NCI-H524 (cell line): ENCODE results near the gene OR5T2.
"Not testable (repeated sequence)": the region's sequence is repeated elsewhere in the genome, so short reads cannot be mapped to it uniquely, and the experiment has no call there.

Experiments used
- DNase-seq, 2 experiments: peaks; one replicate each; lab custom pipeline; 2025; lab: John Stamatoyannopoulos, UW

Gene OR5T2

GRCh38 chr11:56234155-56234554 lies at the start of gene OR5T2:
OR5T2 (minus strand) TSS chr11:56234255; CDS start chr11:56233062, 1,193 bp downstream.
- no peak for DNase-seq

- DNase-seq: no peak
These were observed 39.8 kb upstream of the OR5T2 start, which contains the start of gene OR5T1 for GRCh38 chr11:56273854-56274253. OR5T1 (plus strand) TSS chr11:56274154; CDS start chr11:56275639, 1,485 bp downstream.

DNA sequence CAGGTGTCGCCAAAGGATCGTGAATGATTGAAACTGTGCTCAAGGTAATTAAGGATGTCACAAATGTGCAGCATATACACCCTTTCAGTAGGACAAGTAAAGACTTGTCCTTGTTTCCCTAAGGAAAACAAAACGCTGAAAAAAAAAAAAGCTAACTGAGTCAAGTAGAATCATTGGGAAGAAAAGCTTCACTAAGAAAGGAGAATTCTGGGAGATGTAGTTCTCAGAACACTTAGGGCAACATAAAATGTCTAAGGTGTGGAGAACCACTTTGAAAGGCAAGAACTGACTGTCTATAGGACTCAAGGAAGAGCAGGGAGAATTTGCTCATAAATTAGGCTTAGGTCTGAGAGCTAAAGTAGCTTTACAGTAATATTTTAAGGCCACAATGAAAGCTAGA lies 37.0 kb upstream of the OR5T2 start:
- DNase-seq: no peak

- DNase-seq: no peak
These were observed 17.9 kb upstream of the OR5T2 start, which contains the start of gene OR5T3 for GRCh38 chr11:56251954-56252353. OR5T3 (plus strand) TSS chr11:56252254; CDS start chr11:56252254, 0 bp downstream.

- not testable (repeated sequence) for DNase-seq
These were observed 14.3 kb downstream of the OR5T2 start for GRCh38 chr11:56219735-56220134.

GRCh38 chr11:56214537-56214936 lies 19.5 kb downstream of the OR5T2 start:
- no peak for DNase-seq

- DNase-seq: no peak
These were observed 26.3 kb downstream of the OR5T2 start for GRCh38 chr11:56207790-56208189.

- DNase-seq: no peak
These were observed 36.7 kb downstream of the OR5T2 start for GRCh38 chr11:56197367-56197766.

DNA sequence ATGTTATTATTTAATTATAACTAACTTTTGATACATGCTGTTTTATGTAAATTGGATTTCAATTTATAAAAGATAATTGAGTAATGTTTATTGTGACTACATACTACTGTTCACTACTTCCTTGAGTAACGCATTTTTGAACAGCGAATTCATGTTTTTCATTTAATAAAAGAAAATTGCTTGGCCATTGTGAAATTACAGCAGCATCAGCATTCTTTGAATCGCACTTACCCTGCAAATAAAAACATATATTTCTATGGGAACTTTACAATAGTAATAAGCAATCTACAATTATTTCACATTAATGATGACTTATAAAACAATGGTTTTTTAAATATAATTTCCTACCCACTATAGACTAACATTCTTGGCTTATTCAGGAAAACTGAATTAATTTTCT lies 37.4 kb downstream of the OR5T2 start:
- DNase-seq: no peak

GRCh38 chr11:56188602-56189001 lies 45.5 kb downstream of the OR5T2 start:
- DNase-seq: no peak

GRCh38 chr11:56183459-56183858 lies 50.6 kb downstream of the OR5T2 start:
- no peak for DNase-seq
